ENCODE measurements around the gene DCTN4. TPM values are rescaled to one million over a fixed set of nuclear protein-coding genes. Genes with fewer than 3 reads are reported as not detected.

The DCTN4 gene
- total RNA-seq, 1 donor from 2014 or later: 82.4 TPM

GRCh38 chr5:150663936-150664335 lies 94.9 kb downstream of the DCTN4 start:
- H3K27ac Mint-ChIP-seq: no peak overlapping the region
- H3K4me1 Mint-ChIP-seq: peaks cover 21% of the 10 kb centered on the region
- H3K27me3 Mint-ChIP-seq (ENCODE audit: low read depth): peaks cover 2% of the 10 kb centered on the region
- H3K36me3 Mint-ChIP-seq: no peaks in the 10 kb centered on the region
- DNase-seq (ENCODE audit: low spot score in 2 of 2, unreplicated experiment in 2 of 2): no peak
- H3K4me3 Mint-ChIP-seq: no peak overlapping the region
- no peaks in the 10 kb centered on the region for H3K9me3 Mint-ChIP-seq
- no peak for TF ChIP-seq CTCF (IDR thresholded peaks at IDR 0.05; ENCODE audit: unreplicated experiment)

- peak in 1 of 2 experiments; percentile 34 for DNase-seq (ENCODE audit: low spot score in 2 of 2, unreplicated experiment in 2 of 2)
- H3K4me1 Mint-ChIP-seq: peaks cover 21% of the 10 kb centered on the region
- TF ChIP-seq CTCF (IDR thresholded peaks at IDR 0.05; ENCODE audit: unreplicated experiment): no peak
- H3K4me3 Mint-ChIP-seq: no peak overlapping the region
- no peaks in the 10 kb centered on the region for H3K9me3 Mint-ChIP-seq
- H3K27ac Mint-ChIP-seq: no peak overlapping the region
- no peaks in the 10 kb centered on the region for H3K36me3 Mint-ChIP-seq
- H3K27me3 Mint-ChIP-seq (ENCODE audit: low read depth): peaks cover 2% of the 10 kb centered on the region
These were observed 95.9 kb downstream of the DCTN4 start for GRCh38 chr5:150662731-150663516.

- H3K4me3 Mint-ChIP-seq: no peak overlapping the region
- H3K4me1 Mint-ChIP-seq: peaks cover 27% of the 10 kb centered on the region
- H3K27ac Mint-ChIP-seq: no peak overlapping the region
- peaks cover 2% of the 10 kb centered on the region for H3K27me3 Mint-ChIP-seq (ENCODE audit: low read depth)
- no peak for TF ChIP-seq CTCF (IDR thresholded peaks at IDR 0.05; ENCODE audit: unreplicated experiment)
- peak in 1 of 2 experiments; percentile 9 for DNase-seq (ENCODE audit: low spot score in 2 of 2, unreplicated experiment in 2 of 2)
- H3K36me3 Mint-ChIP-seq: no peaks in the 10 kb centered on the region
- no peaks in the 10 kb centered on the region for H3K9me3 Mint-ChIP-seq
These were observed 96.8 kb downstream of the DCTN4 start for GRCh38 chr5:150661821-150662596.

GRCh38 chr5:150661086-150661485 lies 97.7 kb downstream of the DCTN4 start, which contains the start of gene MYOZ3:
TSS of gene MYOZ3 (plus strand) at chr5:150661251. CDS start at chr5:150662942, 1,691 bp downstream.
- H3K27me3 Mint-ChIP-seq (ENCODE audit: low read depth): peaks cover 2% of the 10 kb centered on the region
- no peaks in the 10 kb centered on the region for H3K9me3 Mint-ChIP-seq
- H3K36me3 Mint-ChIP-seq: no peaks in the 10 kb centered on the region
- H3K4me1 Mint-ChIP-seq: peaks cover 27% of the 10 kb centered on the region
- H3K27ac Mint-ChIP-seq: peak within 1 kb of the TSS; percentile 88
- no peak within 1 kb of the TSS for H3K4me3 Mint-ChIP-seq
- TF ChIP-seq CTCF (IDR thresholded peaks at IDR 0.05; ENCODE audit: unreplicated experiment): no peak
- DNase-seq (ENCODE audit: low spot score in 2 of 2, unreplicated experiment in 2 of 2): no peak

GRCh38 chr5:150660108-150660831 lies 98.5 kb downstream of the DCTN4 start:
- Mint-ChIP-seq H3K36me3 (no peaks in the 10 kb centered on the region), H3K9me3 (no peaks in the 10 kb centered on the region), H3K27me3 (ENCODE audit: low read depth) (peaks cover 2% of the 10 kb centered on the region), H3K4me1 (peaks cover 30% of the 10 kb centered on the region), H3K4me3 (no peak overlapping the region), H3K27ac (peak overlapping the region; percentile 88)
- peak in 1 of 2 experiments; percentile 37 for DNase-seq (ENCODE audit: low spot score in 2 of 2, unreplicated experiment in 2 of 2)
- no peak for TF ChIP-seq CTCF (IDR thresholded peaks at IDR 0.05; ENCODE audit: unreplicated experiment)
